ENCODE data around the gene PYDC1.

GRCh38 chr16:31246296-31246695 is 29.4 kb upstream of the PYDC1 start:
- TF ChIP-seq CTCF (IDR thresholded peaks at IDR 0.05) (no peak), POLR2A (IDR thresholded peaks at IDR 0.05) (no peak)
